GM19455 (cell line): ENCODE results near the gene NOXA1.
"Not testable (repeated sequence)": the region's sequence is repeated elsewhere in the genome, so short reads cannot be mapped to it uniquely, and the experiment has no call there.

Experiments used
- ATAC-seq: cut with Tn5 transposase; IDR thresholded peaks from one replicate; pipeline ENCODE4 v1.9.1; 2021; ENCODE audit not compliant: unreplicated experiment

Gene NOXA1

GRCh38 chr9:137422604-137423513 lies at the start of gene NOXA1, which contains the start of gene EXD3:
Gene NOXA1 (plus strand): TSS chr9:137423393. CDS start chr9:137423530, 137 bp downstream.
Gene EXD3 (minus strand): TSS chr9:137423162. CDS start chr9:137395357, 27,805 bp downstream.
- peak; percentile 77 for ATAC-seq

- no peak for ATAC-seq
Observed at GRCh38 chr9:137373611-137373980, 49.6 kb upstream of the NOXA1 start.

- no peak for ATAC-seq
Observed at GRCh38 chr9:137374131-137374845, 48.9 kb upstream of the NOXA1 start.

GRCh38 chr9:137375321-137376058 lies 47.7 kb upstream of the NOXA1 start:
- no peak for ATAC-seq

GRCh38 chr9:137376386-137376785 lies 46.8 kb upstream of the NOXA1 start:
- no peak for ATAC-seq

- ATAC-seq = not testable (repeated sequence)
Observed at GRCh38 chr9:137378688-137379410, 44.3 kb upstream of the NOXA1 start.

GRCh38 chr9:137379761-137380161 lies 43.4 kb upstream of the NOXA1 start:
- no peak for ATAC-seq

GRCh38 chr9:137380171-137380570 lies 43.0 kb upstream of the NOXA1 start:
- ATAC-seq = no peak

GRCh38 chr9:137380606-137381005 lies 42.6 kb upstream of the NOXA1 start:
- ATAC-seq = no peak

GRCh38 chr9:137381501-137382443 lies 41.4 kb upstream of the NOXA1 start:
- no peak for ATAC-seq

GRCh38 chr9:137382444-137383080 lies 40.6 kb upstream of the NOXA1 start:
- no peak for ATAC-seq

- ATAC-seq = no peak
Observed at GRCh38 chr9:137383081-137383783, 40.0 kb upstream of the NOXA1 start.

- no peak for ATAC-seq
Observed at GRCh38 chr9:137383784-137384756, 39.1 kb upstream of the NOXA1 start.

GRCh38 chr9:137385061-137385655 lies 38.0 kb upstream of the NOXA1 start:
- ATAC-seq = no peak

- not testable (repeated sequence) for ATAC-seq
Observed at GRCh38 chr9:137386507-137387113, 36.6 kb upstream of the NOXA1 start.

- ATAC-seq = no peak
Observed at GRCh38 chr9:137387114-137387890, 35.9 kb upstream of the NOXA1 start.
